Measurements from ENCODE around the gene CYSRT1.

GRCh38 chr9:137178939-137179630 is 45.9 kb upstream of the CYSRT1 start:
- TF ChIP-seq CTCF (conservative IDR thresholded peaks at IDR 0.05 in 1 of 2, IDR thresholded peaks at IDR 0.05 in 1 of 2; ENCODE audit: low read depth in 1 of 2, low read length in 2 of 2): no peak
- TF ChIP-seq EZH2 (IDR thresholded peaks at IDR 0.05; ENCODE audit: low read length, missing control alignments): no peak

Data from fibroblast of lung (primary cell).